Osteocyte (in vitro differentiated cells): ENCODE results near the gene BMPR1B. TPM values are rescaled to one million over a fixed set of nuclear protein-coding genes. Genes with fewer than 3 reads are reported as not detected.

Experiments
- DNase-seq: peaks from one replicate; pipeline ENCODE4 v3.0.0; 2021; ENCODE audit warnings: mixed read lengths; ENCODE audit not compliant: unreplicated experiment; ENCODE audit errors: extremely low spot score
- H3K27ac Mint-ChIP-seq: one replicate; pipeline ENCODE4 v1.8.0; 2021; ENCODE audit warnings: mild to moderate bottlenecking, mixed read lengths; ENCODE audit not compliant: unreplicated experiment
- H3K27me3 Mint-ChIP-seq: one replicate; pipeline ENCODE4 v1.8.0; 2021; ENCODE audit warnings: mixed read lengths; ENCODE audit not compliant: unreplicated experiment
- H3K36me3 Mint-ChIP-seq: one replicate; pipeline ENCODE4 v1.8.0; 2021; ENCODE audit warnings: mixed read lengths; ENCODE audit not compliant: unreplicated experiment
- H3K4me1 Mint-ChIP-seq: one replicate; pipeline ENCODE4 v1.8.0; 2021; ENCODE audit warnings: mixed read lengths; ENCODE audit not compliant: unreplicated experiment
- H3K4me3 Mint-ChIP-seq: one replicate; pipeline ENCODE4 v1.8.0; 2021; ENCODE audit warnings: mild to moderate bottlenecking, moderate library complexity, mixed read lengths; ENCODE audit not compliant: unreplicated experiment
- H3K9me3 Mint-ChIP-seq: one replicate; pipeline ENCODE4 v1.8.0; 2021; ENCODE audit warnings: mixed read lengths; ENCODE audit not compliant: unreplicated experiment
- total RNA-seq: library from RNA; stranded (reverse); gene quantifications from 2 replicates; pipeline ENCODE4 v1.2.1, GENCODE V29; 2021
- TF ChIP-seq, protein P1 (sequence below): fragments of 200-600 bp; sonication (generic); IDR thresholded peaks from 2 replicates; pipeline ENCODE4 v1.5.0; 2021; ENCODE audit warnings: antibody characterized with exemption, mild to moderate bottlenecking, moderate library complexity

The BMPR1B gene
- total RNA-seq, 1 donor from 2014 or later = 1.5 TPM

DNA sequence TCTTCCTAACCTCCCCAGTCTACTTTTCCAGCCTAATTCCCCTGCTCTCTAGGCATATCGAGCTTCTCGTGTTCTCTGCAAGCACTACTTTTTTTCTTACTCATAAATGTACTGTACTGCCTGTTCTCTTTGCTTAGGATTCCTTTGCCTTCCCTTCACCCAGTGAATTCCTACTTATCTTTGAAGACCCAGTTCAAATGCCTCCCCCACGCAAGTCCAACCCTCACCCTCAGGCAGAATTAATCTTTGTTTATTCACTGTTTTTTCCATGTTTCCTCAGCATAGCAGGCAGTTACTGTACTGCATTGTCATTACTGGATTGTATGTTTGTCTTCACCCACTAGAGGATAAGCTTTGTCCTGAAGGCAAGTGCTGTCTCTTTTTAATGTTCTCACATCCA lies 287.7 kb downstream of the BMPR1B start:
- peaks cover 18% of the 10 kb centered on the region for H3K4me1 Mint-ChIP-seq
- no peaks in the 10 kb centered on the region for H3K9me3 Mint-ChIP-seq
- H3K4me3 Mint-ChIP-seq = no peak overlapping the region
- DNase-seq = no peak
- H3K27ac Mint-ChIP-seq = no peak overlapping the region
- no peaks in the 10 kb centered on the region for H3K36me3 Mint-ChIP-seq
- TF ChIP-seq, protein P1, sequence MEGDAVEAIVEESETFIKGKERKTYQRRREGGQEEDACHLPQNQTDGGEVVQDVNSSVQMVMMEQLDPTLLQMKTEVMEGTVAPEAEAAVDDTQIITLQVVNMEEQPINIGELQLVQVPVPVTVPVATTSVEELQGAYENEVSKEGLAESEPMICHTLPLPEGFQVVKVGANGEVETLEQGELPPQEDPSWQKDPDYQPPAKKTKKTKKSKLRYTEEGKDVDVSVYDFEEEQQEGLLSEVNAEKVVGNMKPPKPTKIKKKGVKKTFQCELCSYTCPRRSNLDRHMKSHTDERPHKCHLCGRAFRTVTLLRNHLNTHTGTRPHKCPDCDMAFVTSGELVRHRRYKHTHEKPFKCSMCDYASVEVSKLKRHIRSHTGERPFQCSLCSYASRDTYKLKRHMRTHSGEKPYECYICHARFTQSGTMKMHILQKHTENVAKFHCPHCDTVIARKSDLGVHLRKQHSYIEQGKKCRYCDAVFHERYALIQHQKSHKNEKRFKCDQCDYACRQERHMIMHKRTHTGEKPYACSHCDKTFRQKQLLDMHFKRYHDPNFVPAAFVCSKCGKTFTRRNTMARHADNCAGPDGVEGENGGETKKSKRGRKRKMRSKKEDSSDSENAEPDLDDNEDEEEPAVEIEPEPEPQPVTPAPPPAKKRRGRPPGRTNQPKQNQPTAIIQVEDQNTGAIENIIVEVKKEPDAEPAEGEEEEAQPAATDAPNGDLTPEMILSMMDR = no peak
- H3K27me3 Mint-ChIP-seq = no peaks in the 10 kb centered on the region

DNA sequence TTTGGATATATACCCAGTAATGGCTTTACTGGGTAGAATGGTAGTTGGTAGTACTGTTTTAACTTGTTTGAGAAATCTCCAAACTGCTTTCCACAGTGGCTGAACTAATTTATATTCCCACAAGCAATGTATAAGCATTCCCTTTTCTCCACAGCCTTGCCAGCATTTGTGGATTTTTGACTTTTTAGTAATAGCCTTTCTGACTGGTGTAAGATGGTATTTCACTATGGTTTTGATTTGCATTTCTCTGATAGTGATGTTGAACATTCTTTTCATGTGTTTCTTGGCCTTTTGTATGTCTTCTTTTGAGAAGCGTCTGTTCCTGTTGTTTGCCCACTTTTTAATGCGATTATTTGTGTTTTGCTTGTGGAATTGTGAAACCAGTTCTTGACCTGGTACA lies 290.5 kb downstream of the BMPR1B start:
- H3K27me3 Mint-ChIP-seq = no peaks in the 10 kb centered on the region
- peaks cover 27% of the 10 kb centered on the region for H3K4me1 Mint-ChIP-seq
- no peaks in the 10 kb centered on the region for H3K9me3 Mint-ChIP-seq
- TF ChIP-seq, protein P1 = no peak
- no peak overlapping the region for H3K4me3 Mint-ChIP-seq
- no peak for DNase-seq
- H3K27ac Mint-ChIP-seq = no peak overlapping the region
- H3K36me3 Mint-ChIP-seq = no peaks in the 10 kb centered on the region

DNA sequence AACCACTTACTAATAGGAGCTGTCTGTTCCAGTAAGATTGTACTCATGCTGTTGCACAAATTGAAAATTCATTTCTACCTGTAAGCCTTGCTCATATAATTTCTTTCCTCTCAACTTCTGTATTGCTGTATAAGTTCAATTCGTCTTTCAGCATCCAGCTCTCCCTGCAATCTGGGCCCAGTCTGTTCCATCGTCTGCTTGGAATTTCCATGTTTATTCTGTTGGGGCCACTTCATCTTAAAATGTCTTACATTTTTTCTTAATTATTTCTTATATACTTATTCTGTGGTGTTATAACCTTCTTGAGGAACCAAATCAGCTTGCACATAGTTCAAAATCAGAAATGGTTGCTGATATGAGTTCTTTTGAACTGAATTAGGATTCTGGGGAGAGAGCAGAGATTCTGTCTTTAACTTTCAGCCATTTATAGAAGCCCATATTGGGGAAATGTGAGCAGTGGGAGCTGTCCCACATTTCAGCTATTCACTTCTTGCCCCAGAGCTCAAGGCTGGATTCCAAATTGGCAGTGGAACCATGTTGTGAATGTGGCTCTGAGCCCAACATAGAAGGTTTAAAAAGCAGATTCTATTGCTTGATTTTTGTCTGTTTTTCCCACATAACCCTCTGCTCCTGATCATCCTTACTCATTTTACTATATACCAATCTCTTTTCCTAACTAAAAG lies 291.9 kb downstream of the BMPR1B start:
- peaks cover 23% of the 10 kb centered on the region for H3K4me1 Mint-ChIP-seq
- H3K27ac Mint-ChIP-seq = no peak overlapping the region
- H3K27me3 Mint-ChIP-seq = no peaks in the 10 kb centered on the region
- no peak overlapping the region for H3K4me3 Mint-ChIP-seq
- TF ChIP-seq, protein P1 = no peak
- H3K36me3 Mint-ChIP-seq = no peaks in the 10 kb centered on the region
- no peaks in the 10 kb centered on the region for H3K9me3 Mint-ChIP-seq
- DNase-seq = no peak

DNA sequence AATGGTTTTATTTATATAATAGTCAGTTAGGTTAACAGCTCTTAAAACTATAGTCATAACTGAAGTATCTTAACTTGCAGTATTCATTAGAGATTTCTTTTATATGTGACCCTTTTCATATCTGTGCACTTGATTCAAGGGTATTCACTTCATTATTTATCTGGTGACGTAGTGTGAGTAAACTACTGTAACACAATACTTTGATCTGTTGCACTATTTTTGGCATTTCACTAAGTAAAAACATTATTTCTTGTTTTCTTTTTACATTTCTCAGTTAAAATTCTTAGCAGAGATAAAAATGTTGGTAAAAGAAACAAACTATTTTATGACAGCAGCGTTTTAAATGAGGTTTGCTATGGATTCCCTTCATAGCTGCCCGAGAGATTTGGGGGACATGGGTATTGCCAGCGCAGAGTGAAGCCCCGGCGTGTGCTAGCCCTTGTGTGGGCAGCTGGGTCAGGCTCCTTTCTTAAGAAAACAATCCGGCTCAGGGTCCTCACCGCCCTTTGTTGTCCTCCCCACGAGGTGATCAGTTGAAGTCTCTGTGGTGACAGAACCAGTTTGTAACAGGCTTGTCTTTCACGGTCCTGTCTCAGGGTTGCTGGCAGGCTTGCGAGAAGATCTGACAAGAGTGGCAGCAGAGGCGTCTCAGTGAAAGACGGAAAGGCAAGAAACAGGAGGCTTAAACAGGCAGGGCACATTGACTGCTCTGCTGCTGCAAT lies 293.4 kb downstream of the BMPR1B start:
- H3K36me3 Mint-ChIP-seq = no peaks in the 10 kb centered on the region
- DNase-seq = no peak
- TF ChIP-seq, protein P1 = no peak
- no peak overlapping the region for H3K27ac Mint-ChIP-seq
- H3K4me3 Mint-ChIP-seq = no peak overlapping the region
- H3K27me3 Mint-ChIP-seq = no peaks in the 10 kb centered on the region
- H3K4me1 Mint-ChIP-seq = peaks cover 23% of the 10 kb centered on the region
- H3K9me3 Mint-ChIP-seq = no peaks in the 10 kb centered on the region

DNA sequence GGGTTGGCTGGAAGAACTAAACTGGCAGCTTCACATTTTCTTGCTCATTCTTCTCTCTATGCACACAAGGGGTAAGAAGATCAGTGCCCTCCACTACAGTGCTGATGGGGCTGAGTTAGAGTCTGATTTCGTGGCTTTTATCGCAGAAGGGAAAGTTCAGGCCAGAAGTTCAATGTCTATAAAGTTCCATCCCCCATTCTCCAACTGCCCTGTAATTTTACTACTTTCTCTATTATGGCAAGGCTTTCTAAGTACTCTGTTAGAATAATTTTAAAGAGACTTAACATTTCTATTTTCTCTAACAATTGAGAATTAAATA lies 293.9 kb downstream of the BMPR1B start:
- TF ChIP-seq, protein P1 = no peak
- no peak for DNase-seq
- no peaks in the 10 kb centered on the region for H3K36me3 Mint-ChIP-seq
- H3K4me3 Mint-ChIP-seq = no peak overlapping the region
- H3K9me3 Mint-ChIP-seq = no peaks in the 10 kb centered on the region
- peaks cover 23% of the 10 kb centered on the region for H3K4me1 Mint-ChIP-seq
- H3K27me3 Mint-ChIP-seq = no peaks in the 10 kb centered on the region
- H3K27ac Mint-ChIP-seq = no peak overlapping the region
